Stomach (tissue), 9 donors: ENCODE measurements around the gene TM4SF4. TPM values are rescaled to one million over a fixed set of nuclear protein-coding genes. Genes with fewer than 3 reads are reported as not detected.

Experiments
- DNase-seq, 2 donors: peaks; one replicate each; pipeline versions ENCODE4 v3.0.0 to v3.0.0-alpha.2; 2013 to 2019
- H3K27ac ChIP-seq, 5 donors: fragments of 200-600 bp in 4 of 5; sonication (generic) in 4 of 5; one replicate each; pipeline ENCODE4 v1.5.1; 2013 to 2019; ENCODE audit warnings: mild to moderate bottlenecking in 1 of 5, moderate library complexity in 1 of 5
- H3K27me3 ChIP-seq, 3 donors: fragments of 200-600 bp; sonication (generic); one replicate each; pipeline ENCODE4 v1.5.1; 2017 to 2019; ENCODE audit warnings: mixed run types in 1 of 3
- H3K36me3 ChIP-seq, 4 donors: fragments of 200-600 bp; sonication (generic); 1 replicate in 3 of 4; 2 replicates in 1 of 4; pipeline ENCODE4 v1.5.1; 2016 to 2019
- H3K4me1 ChIP-seq, 4 donors: fragments of 200-600 bp; sonication (generic); one replicate each; pipeline ENCODE4 v1.5.1; 2016 to 2019
- H3K4me3 ChIP-seq, 4 donors: fragments of 200-600 bp; sonication (generic) in 3 of 4; one replicate each; pipeline ENCODE4 v1.5.1; 2016 to 2019; ENCODE audit warnings: mild to moderate bottlenecking in 1 of 4
- H3K9me3 ChIP-seq, 4 donors: fragments of 200-600 bp; sonication (generic); one replicate each; pipeline ENCODE4 v1.5.1; 2016 to 2019
- CTCF ChIP-seq, 7 experiments: fragments of 450-650 bp in 4 of 7; fragments of 200-600 bp in 3 of 7; sonication (generic) in 3 of 7; IDR thresholded peaks; one replicate each; pipeline ENCODE4 v1.5.1; 2016 to 2019; ENCODE audit warnings: antibody characterized with exemption in 7 of 7, control low read depth in 2 of 7, mild to moderate bottlenecking in 1 of 7
- EP300 ChIP-seq: sonication (generic); formaldehyde crosslinking; IDR thresholded peaks from one replicate; pipeline ENCODE4 v1.6.1; 2017; ENCODE audit warnings: antibody characterized with exemption
- POLR2A ChIP-seq, 4 donors: fragments of 450-650 bp; IDR thresholded peaks; one replicate each; pipeline ENCODE4 v1.6.1; 2016; ENCODE audit warnings: antibody characterized with exemption in 4 of 4, control low read depth in 2 of 4, mild to moderate bottlenecking in 1 of 4, moderate library complexity in 1 of 4
- POLR2AphosphoS5 ChIP-seq, 3 donors: sonication (generic); formaldehyde crosslinking; IDR thresholded peaks; one replicate each; pipeline ENCODE4 v1.6.1; 2016; ENCODE audit warnings: antibody characterized with exemption in 3 of 3
- WGBS, 5 donors: extraction: QIAGEN DNeasy Blood & Tissue Kit in 3 of 5; methylation state at CpG; one replicate each; pipeline versions ENCODE4 v1.1.5 to v1.1.7; 2013 to 2018; 5-methylcytosine and 5-hydroxymethylcytosine counted together
- intact Hi-C: fragments of 100-400 bp; cut with DNase I; formaldehyde crosslinking; loops from one replicate; pipeline ENCODE4 v1.15.1; 2023; ENCODE audit warnings: low total_unique reads
- polyA plus RNA-seq, 3 donors: library from polyadenylated mRNA; stranded (reverse); fragments of 200-250 nt; gene quantifications; one replicate each; pipeline ENCODE4 v1.2.3, GENCODE V29; 2013
- total RNA-seq, 5 donors: library from RNA; depleted of rRNA; stranded (reverse); fragments of >200 nt; gene quantifications; one replicate each; pipeline versions ENCODE4 v1.1.0 to v1.2.3, GENCODE V29; 2014 to 2016
- donor health status: healthy with polysubstance abuse.
- donor health status: Bipolar disorder and iron deficiency.
- donor health status: healthy.

The TM4SF4 gene
- total and polyA plus RNA-seq, 8 donors, result 1.4 to 40.8 (median 9.9) TPM; not detected in 1

- Histone ChIP-seq H3K4me3 (no peak overlapping the region), H3K36me3 (no peaks in the 10 kb centered on the region), H3K9me3 (no peaks in the 10 kb centered on the region), H3K4me1 (no peaks in the 10 kb centered on the region), H3K27ac (no peak overlapping the region), H3K27me3 (no peaks in the 10 kb centered on the region)
- WGBS, 5 donors, result 88 to 97% (median 93%) methylated on average over 2 of the region's 2 CpGs
- DNase-seq, result no peak
- TF ChIP-seq POLR2AphosphoS5 (IDR thresholded peaks at IDR 0.05) (no peak), POLR2A (IDR thresholded peaks at IDR 0.05) (no peak), EP300 (no peak), CTCF (IDR thresholded peaks at IDR 0.05) (no peak)
- intact Hi-C loops, result no loop called here
Measured at GRCh38 chr3:149428087-149428486, 46.4 kb upstream of the TM4SF4 start.

- Histone ChIP-seq H3K36me3 (no peaks in the 10 kb centered on the region), H3K27ac (no peak overlapping the region), H3K4me3 (no peak overlapping the region), H3K9me3 (no peaks in the 10 kb centered on the region), H3K27me3 (no peaks in the 10 kb centered on the region), H3K4me1 (no peaks in the 10 kb centered on the region)
- intact Hi-C loops, result no loop called here
- TF ChIP-seq CTCF (IDR thresholded peaks at IDR 0.05) (no peak), EP300 (no peak), POLR2AphosphoS5 (IDR thresholded peaks at IDR 0.05) (no peak), POLR2A (IDR thresholded peaks at IDR 0.05) (no peak)
- WGBS, 5 donors, result 63 to 77% (median 72%) methylated on average over 1 of the region's 1 CpG
- DNase-seq, result no peak
Measured at GRCh38 chr3:149430216-149430615, 44.3 kb upstream of the TM4SF4 start.

GRCh38 chr3:149432149-149432548, 42.3 kb upstream of the TM4SF4 start:
- H3K9me3 ChIP-seq, result no peaks in the 10 kb centered on the region
- DNase-seq, result no peak
- H3K4me1 ChIP-seq, result no peaks in the 10 kb centered on the region
- H3K36me3 ChIP-seq, result no peaks in the 10 kb centered on the region
- H3K27ac ChIP-seq, result no peak overlapping the region
- TF ChIP-seq POLR2A (IDR thresholded peaks at IDR 0.05) (no peak), CTCF (IDR thresholded peaks at IDR 0.05) (no peak), POLR2AphosphoS5 (IDR thresholded peaks at IDR 0.05) (no peak), EP300 (no peak)
- intact Hi-C loops, result no loop called here
- 48 to 68% (median 63%) methylated on average over 2 of the region's 2 CpGs for WGBS, 5 donors
- H3K4me3 ChIP-seq, result no peak overlapping the region
- H3K27me3 ChIP-seq, result no peaks in the 10 kb centered on the region

- Histone ChIP-seq H3K4me1 (no peaks in the 10 kb centered on the region), H3K9me3 (no peaks in the 10 kb centered on the region), H3K36me3 (no peaks in the 10 kb centered on the region), H3K27ac (no peak overlapping the region), H3K4me3 (no peak overlapping the region), H3K27me3 (no peaks in the 10 kb centered on the region)
- TF ChIP-seq EP300, result no peak
- no peak for TF ChIP-seq CTCF (IDR thresholded peaks at IDR 0.05)
- no peak for TF ChIP-seq POLR2AphosphoS5 (IDR thresholded peaks at IDR 0.05)
- TF ChIP-seq POLR2A (IDR thresholded peaks at IDR 0.05), result no peak
- 85 to 96% (median 91%) methylated on average over 6 of the region's 6 CpGs for WGBS, 5 donors
- intact Hi-C loops, result no loop called here
- no peak for DNase-seq
Measured at GRCh38 chr3:149435996-149436885, 38.3 kb upstream of the TM4SF4 start.
